Raji (cell line): ENCODE data around the gene NUFIP2.

Experiments used
- POLR2A ChIP-seq: IDR thresholded peaks from 2 replicates; pipeline ENCODE4 v1.6.1; 2011; ENCODE audit warnings: low read depth, low read length, control low read depth; ENCODE audit not compliant: insufficient read depth

The NUFIP2 gene

DNA sequence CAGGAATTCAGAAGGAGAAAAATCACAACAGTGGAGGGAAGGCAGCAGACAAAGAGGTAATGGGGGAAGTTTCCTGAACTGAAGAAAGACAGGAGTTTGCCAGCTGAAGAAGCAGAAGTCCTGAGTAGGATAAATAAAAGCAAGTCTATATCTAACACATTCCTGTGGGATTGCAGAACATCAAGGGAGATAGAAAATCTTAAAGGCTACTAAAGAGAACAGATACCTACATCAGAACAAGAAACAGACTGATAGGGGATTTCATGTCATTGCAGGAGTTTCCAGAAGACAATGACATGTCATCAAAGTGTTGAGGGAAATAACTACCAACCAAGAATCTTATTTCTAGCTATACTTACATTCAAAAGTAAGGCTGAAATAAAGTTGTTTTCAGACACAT, 68.6 kb downstream of the NUFIP2 start:
- no peak for TF ChIP-seq POLR2A

GRCh38 chr17:29219378-29220047, 74.4 kb downstream of the NUFIP2 start:
- TF ChIP-seq POLR2A: no peak

- no peak for TF ChIP-seq POLR2A
Measured at GRCh38 chr17:29216856-29217255, 77.1 kb downstream of the NUFIP2 start.

DNA sequence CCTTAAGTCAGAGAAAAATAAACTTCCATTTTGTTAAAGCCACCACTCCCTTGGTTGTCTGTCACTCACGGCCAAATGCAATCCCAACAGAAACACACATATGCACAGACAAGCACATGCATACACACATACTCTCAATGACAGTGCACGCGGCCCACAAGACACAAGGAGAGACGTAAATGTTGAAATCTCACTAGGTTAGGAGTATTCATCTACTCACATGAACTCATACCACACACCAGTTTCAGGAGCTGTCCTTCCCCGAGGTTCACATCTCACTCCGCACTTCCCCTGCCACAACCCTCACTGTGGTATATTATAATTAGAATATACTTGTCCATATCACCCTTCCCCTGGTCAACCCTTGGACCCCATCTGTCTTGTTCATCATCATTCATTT, 77.8 kb downstream of the NUFIP2 start:
- TF ChIP-seq POLR2A: no peak

GRCh38 chr17:29215717-29216116, 78.2 kb downstream of the NUFIP2 start:
- TF ChIP-seq POLR2A: no peak

GRCh38 chr17:29215174-29215573, 78.8 kb downstream of the NUFIP2 start:
- TF ChIP-seq POLR2A: no peak

DNA sequence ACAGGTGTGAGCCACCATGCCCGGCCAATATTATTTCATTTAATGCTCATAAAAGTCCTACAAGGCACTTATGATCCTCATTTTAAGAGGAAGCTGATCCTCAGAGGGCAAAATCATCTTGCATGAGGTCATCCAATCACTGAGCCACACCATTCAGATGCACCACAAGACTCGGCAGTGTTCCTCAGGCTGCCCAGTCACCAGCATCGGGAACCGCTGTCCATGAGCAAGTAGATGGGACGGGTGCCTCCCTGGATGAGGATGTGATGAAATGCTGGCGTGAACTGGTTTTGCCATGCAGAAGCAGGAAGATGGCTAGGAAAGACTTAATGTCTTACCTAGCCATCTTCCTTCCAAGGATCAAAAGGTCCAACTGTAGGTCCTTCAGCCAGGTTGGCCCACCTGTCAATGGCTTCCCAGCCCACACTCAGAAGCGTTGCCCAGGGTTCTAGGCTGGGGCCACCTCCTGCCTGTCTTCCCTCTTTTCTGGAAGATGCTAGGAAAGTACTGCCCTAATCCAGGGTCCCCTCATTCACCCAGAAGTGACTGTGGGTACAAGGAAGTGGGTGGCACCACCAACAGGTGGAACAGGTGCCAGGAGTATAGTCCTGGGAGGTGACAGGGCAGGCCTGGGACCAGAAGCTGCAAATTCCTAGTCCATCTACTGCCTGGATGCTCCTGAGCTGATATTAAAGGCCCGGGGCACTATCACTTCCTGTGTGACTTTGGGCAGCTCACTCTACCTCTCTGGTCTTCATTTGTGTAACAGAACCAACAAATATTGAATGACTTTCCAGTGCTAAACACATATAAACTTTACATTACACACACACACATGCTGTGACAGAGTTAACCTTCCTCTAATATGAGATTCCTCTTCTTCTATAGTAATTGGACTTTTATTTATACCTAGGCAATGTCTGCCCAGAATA, 79.5 kb downstream of the NUFIP2 start:
- TF ChIP-seq POLR2A: no peak

DNA sequence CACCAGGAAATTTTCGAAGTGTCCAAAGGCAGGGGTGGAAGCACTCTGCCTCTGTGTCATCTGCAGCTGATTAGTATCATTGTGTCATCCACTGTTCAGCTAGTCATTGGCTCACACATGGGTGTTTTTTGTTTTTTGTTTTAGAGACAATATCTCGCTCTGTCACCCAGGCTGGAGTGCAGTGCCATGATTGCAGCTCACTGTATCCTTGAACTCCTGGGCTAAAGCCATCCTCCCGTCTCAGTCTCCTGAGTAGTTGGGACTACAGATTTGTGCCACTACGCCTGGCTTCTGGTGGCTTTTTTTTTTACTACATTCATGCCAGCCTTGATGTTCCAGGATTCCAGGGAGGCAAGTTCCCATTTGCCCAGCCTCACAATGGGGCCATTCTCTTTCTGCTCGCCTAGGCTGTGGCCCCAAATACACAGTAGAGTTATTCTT, 81.2 kb downstream of the NUFIP2 start:
- TF ChIP-seq POLR2A: no peak

DNA sequence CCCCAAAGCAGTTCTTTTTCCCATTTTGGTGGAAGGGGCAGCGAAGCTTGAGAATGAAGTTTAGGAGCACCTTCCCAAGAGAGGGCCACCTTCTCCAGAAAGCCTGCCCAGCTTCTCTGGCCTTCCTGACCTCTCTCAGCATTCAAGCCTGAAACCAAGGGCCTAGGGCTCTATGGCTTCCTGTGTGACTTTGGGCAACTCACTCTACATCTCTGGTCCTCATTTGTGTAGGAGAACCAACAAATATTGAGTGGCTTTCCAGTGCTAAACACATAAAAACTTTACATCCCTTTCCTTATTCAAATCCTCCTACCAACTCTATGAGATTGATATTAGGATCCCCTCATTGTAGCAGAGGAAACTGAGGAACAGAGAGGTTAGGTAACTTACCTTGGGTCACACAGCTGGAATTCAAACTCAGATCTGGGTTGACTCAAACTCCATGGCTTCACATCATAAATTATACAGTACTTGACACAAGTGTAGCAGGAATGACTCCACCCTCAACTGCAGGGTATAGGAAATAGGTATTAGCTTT, 81.8 kb downstream of the NUFIP2 start:
- TF ChIP-seq POLR2A: no peak

DNA sequence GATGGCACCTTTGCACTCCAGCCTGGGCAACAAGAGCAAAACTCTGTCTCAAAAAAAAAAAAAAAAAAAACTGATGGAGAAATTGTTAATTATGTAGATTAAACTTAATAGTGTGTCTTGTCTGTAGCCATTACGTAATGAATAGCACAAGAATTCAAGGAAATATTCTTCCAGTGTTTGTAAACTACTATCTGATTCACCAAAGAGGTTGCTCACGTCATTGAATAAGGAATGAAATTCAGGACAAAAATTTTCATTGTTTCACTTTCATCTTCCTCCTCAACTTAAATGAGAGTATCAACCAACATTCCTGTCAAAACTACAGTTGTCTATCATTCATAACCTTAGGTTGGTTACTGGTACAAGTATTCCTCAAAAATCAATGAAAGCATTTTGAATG, 83.1 kb downstream of the NUFIP2 start:
- TF ChIP-seq POLR2A: no peak

GRCh38 chr17:29209073-29209472, 84.9 kb downstream of the NUFIP2 start:
- TF ChIP-seq POLR2A: no peak

- no peak for TF ChIP-seq POLR2A
Measured at GRCh38 chr17:29207975-29208374, 86.0 kb downstream of the NUFIP2 start.
